Colonic mucosa (tissue), 2 donors: Measurements from ENCODE around the gene ZNF763. TPM values are rescaled to one million over a fixed set of nuclear protein-coding genes. Genes with fewer than 3 reads are reported as not detected.

Source experiments
- total RNA-seq, 2 donors: library from RNA; stranded (reverse); fragmentation: NEBNext Ultra II Directional in 1 of 2; extraction: Animal tissue kit (Norgen Biotek cat#: 25700) in 1 of 2; gene quantifications; one replicate each; pipeline ENCODE4 v1.2.1, GENCODE V29; 2021
- donor health status: DM: no; HTN: no; CAD: no.
- donor health status: DM: no; HTN: no; CAD: no.

ZNF763 gene
- total RNA-seq, 2 donors from 2014 or later: 2.5 to 4.1 TPM

Other genes starting within 250 kb of the ZNF763 start
- 10 to 100 TPM; 10.7 to 13.1 TPM for gene ZNF823, start 226.1 kb upstream of the ZNF763 start, total RNA-seq
- 1 to 10 TPM; 3.5 to 3.8 TPM for gene ZNF441, start 198.0 kb upstream of the ZNF763 start, total RNA-seq
- gene ZNF491, start 166.5 kb upstream of the ZNF763 start, total RNA-seq: 1 to 10 TPM; 1.9 TPM
- 10 to 100 TPM; 31.4 to 32.2 TPM for gene ZNF440, start 150.8 kb upstream of the ZNF763 start, total RNA-seq
- 1 to 10 TPM; 7.6 to 8.8 TPM for gene ZNF439, start 116.3 kb upstream of the ZNF763 start, total RNA-seq
- 10 to 100 TPM; 17.6 to 22.6 TPM for gene ZNF69, start 77.3 kb upstream of the ZNF763 start, total RNA-seq
- 10 to 100 TPM; 13.4 to 17.1 TPM for gene ZNF700, start 39.9 kb upstream of the ZNF763 start, total RNA-seq
- gene ZNF433, start 70.6 kb downstream of the ZNF763 start, total RNA-seq: 1 to 10 TPM; 2.0 to 3.5 TPM
- gene ZNF878, start 87.9 kb downstream of the ZNF763 start, total RNA-seq: 1 to 10 TPM in 1 of 2 donors, under 1 TPM in 1; 0.32 to 1.1 TPM
- 10 to 100 TPM in 1 of 2 donors, 1 to 10 TPM in 1; 8.3 to 12.4 TPM for gene ZNF844, start 99.7 kb downstream of the ZNF763 start, total RNA-seq
- 1 to 10 TPM; 3.4 to 4.8 TPM for gene ZNF20, start 175.3 kb downstream of the ZNF763 start, total RNA-seq
- gene ZNF625, start 191.7 kb downstream of the ZNF763 start, total RNA-seq: 1 to 10 TPM; 2.0 to 4.6 TPM
- gene ZNF136, start 198.1 kb downstream of the ZNF763 start, total RNA-seq: 1 to 10 TPM; 4.6 to 7.1 TPM